ENCODE data around the gene RUNX3. TPM values are rescaled to one million over a fixed set of nuclear protein-coding genes. Genes with fewer than 3 reads are reported as not detected.

The RUNX3 gene
- total RNA-seq, 1 donor from 2014 or later = not detected

DNA sequence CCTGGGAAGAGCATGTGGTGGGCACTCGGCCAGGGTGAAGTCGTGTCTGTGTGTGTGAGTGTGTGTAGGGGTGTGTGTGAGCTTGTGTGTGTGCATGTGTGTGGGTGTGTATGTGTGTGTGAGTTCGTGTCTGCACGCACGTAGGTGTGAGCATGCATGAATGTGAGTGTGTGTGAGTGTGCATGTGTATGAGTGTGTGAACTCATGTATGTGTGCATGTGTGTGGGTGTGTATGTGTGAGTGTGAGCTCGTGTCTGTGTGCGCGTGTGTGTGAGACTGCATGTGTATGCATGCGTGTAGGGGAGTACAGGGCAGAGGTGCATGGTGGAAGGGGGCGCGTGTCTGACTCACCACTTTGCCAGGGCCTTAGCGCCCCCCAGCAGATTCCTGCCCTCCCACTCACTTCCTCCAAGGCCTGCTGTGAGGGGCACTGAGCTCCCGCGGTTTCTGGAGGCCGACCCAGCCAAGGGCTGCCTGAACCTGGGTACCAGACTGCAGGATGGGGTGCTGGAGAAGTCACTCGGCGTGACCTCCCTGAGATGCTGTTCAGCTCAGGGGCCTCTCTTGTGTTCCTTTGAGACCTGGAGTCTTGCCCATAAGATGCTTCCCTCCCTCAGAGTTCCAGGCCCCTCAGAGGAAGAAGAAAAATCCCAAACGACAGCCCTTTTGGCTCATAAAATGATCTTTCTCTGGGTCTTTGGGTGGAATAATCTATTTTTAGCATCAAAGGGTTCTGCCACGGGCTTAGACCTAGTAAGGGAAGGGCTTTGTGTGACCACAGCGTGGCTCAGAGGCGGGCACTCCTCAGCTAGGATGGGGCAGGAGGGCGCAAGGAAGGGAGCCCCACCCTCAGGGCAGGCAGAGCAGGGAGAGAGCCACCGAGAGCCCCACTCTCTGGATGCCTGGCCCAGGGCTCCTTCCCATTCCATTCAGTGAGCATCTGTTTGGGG is 41.1 kb upstream of the RUNX3 start:
- no peak for DNase-seq (ENCODE audit: low read depth)
- TF ChIP-seq, protein P1, sequence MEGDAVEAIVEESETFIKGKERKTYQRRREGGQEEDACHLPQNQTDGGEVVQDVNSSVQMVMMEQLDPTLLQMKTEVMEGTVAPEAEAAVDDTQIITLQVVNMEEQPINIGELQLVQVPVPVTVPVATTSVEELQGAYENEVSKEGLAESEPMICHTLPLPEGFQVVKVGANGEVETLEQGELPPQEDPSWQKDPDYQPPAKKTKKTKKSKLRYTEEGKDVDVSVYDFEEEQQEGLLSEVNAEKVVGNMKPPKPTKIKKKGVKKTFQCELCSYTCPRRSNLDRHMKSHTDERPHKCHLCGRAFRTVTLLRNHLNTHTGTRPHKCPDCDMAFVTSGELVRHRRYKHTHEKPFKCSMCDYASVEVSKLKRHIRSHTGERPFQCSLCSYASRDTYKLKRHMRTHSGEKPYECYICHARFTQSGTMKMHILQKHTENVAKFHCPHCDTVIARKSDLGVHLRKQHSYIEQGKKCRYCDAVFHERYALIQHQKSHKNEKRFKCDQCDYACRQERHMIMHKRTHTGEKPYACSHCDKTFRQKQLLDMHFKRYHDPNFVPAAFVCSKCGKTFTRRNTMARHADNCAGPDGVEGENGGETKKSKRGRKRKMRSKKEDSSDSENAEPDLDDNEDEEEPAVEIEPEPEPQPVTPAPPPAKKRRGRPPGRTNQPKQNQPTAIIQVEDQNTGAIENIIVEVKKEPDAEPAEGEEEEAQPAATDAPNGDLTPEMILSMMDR (conservative IDR thresholded peaks at IDR 0.05; ENCODE audit: low read depth, low read length) = no peak
- no peak overlapping the region for H3K4me3 ChIP-seq (ENCODE audit: low read depth, low read length)

DNA sequence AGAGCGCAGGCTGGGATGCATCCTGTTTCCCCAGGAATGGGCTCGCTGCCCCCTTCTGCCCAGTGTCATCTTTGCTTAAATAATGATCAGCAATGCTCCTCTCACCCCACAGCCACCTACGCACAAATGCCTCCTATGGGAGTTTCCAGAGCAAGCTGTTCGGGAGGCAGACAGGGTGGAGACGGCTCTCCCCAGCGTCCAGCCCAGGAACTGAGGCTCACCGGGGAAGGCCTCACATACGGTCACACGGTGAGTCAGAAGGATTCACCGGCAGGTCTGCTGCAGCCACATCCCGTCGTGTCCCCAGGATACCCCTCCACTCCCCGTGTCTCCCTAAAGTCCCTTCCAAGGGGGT is 40.3 kb upstream of the RUNX3 start:
- TF ChIP-seq, protein P1 (conservative IDR thresholded peaks at IDR 0.05; ENCODE audit: low read depth, low read length) = no peak
- DNase-seq (ENCODE audit: low read depth) = no peak
- H3K4me3 ChIP-seq (ENCODE audit: low read depth, low read length) = no peak overlapping the region

DNA sequence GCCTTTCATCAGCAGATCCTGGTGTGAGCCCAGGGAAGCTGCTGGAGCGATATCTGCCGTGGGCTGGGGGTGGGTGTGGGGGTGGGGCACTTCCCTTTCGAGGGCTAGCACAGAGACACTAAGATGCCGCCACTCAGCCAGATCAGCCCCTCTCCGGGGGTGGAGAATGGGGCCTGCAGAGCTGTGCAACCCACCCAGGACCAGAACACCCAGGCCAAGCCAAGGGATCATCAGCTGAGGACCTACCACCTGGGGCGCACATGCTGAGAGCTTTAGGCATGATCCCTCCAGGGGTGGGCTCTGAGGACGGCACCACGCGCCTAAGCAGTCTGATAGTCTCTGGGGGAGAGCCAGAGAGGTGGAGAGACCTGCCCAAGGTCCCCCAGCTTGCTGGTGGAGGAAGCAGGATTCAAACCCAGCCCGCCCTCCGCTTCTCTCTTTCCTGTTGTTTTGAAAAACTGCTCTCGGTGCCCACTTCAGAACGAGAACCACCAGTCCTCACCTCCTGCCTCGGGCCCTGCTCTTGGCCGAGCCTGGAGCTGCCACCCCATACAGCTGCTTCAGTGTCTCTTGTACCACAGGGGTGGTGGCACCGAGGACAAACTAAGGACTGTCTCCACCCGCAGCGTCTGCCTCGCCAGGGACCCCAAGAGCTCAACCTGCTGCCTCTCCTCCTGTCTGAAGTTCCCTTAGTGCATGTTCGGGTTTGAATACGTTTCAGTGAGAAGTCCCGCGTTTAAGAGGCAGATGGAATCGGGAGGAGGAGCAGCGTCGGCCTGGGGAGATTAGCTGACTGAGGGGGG is 39.7 kb upstream of the RUNX3 start:
- TF ChIP-seq, protein P1 (conservative IDR thresholded peaks at IDR 0.05; ENCODE audit: low read depth, low read length) = no peak
- DNase-seq (ENCODE audit: low read depth) = no peak
- H3K4me3 ChIP-seq (ENCODE audit: low read depth, low read length) = no peak overlapping the region

DNA sequence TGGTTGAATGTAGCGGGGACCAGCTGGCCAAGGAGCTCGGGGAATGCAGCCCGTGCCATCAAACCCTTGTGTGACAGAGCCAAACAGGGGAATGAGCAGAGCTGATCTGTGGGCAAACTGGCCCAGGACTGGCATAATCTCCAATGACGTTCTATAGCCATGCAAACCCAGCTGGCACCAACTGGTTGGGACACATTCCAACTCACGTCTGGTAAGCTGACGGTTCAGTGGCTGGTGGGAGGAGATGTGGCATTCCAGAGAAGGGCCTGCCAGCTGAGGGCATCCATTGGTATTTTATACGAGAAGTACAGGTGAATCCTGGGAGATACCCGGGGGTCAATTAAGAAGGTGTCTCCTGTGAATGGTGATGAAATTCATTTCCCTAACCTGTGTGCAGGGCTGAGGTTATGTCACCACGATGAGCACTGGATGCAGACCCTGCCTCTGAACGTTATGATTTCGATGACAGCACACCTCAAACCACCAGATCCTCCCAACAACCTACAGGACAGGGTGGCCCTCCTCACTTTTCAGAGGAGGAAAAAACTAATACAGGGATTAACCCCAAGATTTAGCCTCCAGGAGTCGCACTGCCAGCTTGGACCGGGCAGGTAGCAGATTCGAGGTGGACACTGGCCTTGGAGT is 39.0 kb upstream of the RUNX3 start:
- TF ChIP-seq, protein P1 (conservative IDR thresholded peaks at IDR 0.05; ENCODE audit: low read depth, low read length) = no peak
- DNase-seq (ENCODE audit: low read depth) = no peak
- no peak overlapping the region for H3K4me3 ChIP-seq (ENCODE audit: low read depth, low read length)

DNA sequence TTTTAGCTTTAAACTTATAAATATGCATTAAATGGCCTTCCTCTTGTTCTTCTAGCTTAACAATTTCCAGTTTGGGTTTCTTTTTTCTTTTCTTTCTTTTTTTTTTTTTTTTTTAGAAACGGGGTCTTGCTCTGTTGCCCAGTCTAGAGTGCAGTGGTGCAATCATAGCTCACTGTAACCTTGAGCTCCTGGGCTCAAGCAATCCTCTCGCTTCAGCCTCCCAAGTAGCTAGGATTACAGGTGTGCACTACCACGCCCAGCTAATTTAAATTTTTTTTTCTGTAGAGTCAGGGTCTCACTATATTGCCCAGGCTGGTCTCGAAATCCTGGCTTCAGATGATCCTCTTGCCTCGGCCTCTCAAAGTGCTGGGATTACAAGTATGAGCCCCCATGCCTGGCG is 37.9 kb upstream of the RUNX3 start:
- no peak overlapping the region for H3K4me3 ChIP-seq (ENCODE audit: low read depth, low read length)
- TF ChIP-seq, protein P1 (conservative IDR thresholded peaks at IDR 0.05; ENCODE audit: low read depth, low read length) = no peak
- no peak for DNase-seq (ENCODE audit: low read depth)

DNA sequence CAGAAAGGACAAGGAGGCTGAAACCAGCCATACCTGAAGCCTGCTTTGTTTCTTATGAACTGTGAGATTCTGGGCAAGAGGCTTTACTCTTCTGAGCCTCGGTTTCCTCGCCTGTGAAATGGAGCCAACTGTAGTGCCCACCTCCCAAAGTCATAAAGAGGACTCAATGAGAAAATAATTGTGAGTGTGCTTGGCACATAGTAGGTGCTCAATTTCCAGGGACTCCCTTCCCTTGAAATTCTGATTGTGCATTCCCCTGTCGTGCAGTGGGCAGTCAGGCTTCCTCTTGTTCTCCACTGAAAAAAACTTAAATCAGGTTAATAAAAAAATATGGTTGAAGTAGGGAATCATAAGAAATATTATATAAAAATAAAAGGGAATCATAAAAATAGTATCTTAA is 37.5 kb upstream of the RUNX3 start:
- no peak for DNase-seq (ENCODE audit: low read depth)
- H3K4me3 ChIP-seq (ENCODE audit: low read depth, low read length) = no peak overlapping the region
- TF ChIP-seq, protein P1 (conservative IDR thresholded peaks at IDR 0.05; ENCODE audit: low read depth, low read length) = no peak

All from epithelial cell of proximal tubule (primary cell).